ENCODE data around the gene PDK1.

The PDK1 gene

GRCh38 chr2:172612051-172612450 lies 56.2 kb downstream of the PDK1 start:
- DNase-seq (ENCODE audit: low read depth) = no peak
- no peak overlapping the region for H3K4me3 ChIP-seq (ENCODE audit: low read length)
- TF ChIP-seq, protein P1, sequence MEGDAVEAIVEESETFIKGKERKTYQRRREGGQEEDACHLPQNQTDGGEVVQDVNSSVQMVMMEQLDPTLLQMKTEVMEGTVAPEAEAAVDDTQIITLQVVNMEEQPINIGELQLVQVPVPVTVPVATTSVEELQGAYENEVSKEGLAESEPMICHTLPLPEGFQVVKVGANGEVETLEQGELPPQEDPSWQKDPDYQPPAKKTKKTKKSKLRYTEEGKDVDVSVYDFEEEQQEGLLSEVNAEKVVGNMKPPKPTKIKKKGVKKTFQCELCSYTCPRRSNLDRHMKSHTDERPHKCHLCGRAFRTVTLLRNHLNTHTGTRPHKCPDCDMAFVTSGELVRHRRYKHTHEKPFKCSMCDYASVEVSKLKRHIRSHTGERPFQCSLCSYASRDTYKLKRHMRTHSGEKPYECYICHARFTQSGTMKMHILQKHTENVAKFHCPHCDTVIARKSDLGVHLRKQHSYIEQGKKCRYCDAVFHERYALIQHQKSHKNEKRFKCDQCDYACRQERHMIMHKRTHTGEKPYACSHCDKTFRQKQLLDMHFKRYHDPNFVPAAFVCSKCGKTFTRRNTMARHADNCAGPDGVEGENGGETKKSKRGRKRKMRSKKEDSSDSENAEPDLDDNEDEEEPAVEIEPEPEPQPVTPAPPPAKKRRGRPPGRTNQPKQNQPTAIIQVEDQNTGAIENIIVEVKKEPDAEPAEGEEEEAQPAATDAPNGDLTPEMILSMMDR (IDR thresholded peaks at IDR 0.05; ENCODE audit: insufficient read depth, low read depth, low read length, missing control alignments) = no peak

- no peak overlapping the region for H3K4me3 ChIP-seq (ENCODE audit: low read length)
- TF ChIP-seq, protein P1 (IDR thresholded peaks at IDR 0.05; ENCODE audit: insufficient read depth, low read depth, low read length, missing control alignments) = no peak
- no peak for DNase-seq (ENCODE audit: low read depth)
Measured at GRCh38 chr2:172613040-172613439, 57.1 kb downstream of the PDK1 start.

- TF ChIP-seq, protein P1 (IDR thresholded peaks at IDR 0.05; ENCODE audit: insufficient read depth, low read depth, low read length, missing control alignments) = no peak
- DNase-seq (ENCODE audit: low read depth) = no peak
- H3K4me3 ChIP-seq (ENCODE audit: low read length) = no peak overlapping the region
Measured at GRCh38 chr2:172613615-172614231, 57.8 kb downstream of the PDK1 start.

- TF ChIP-seq, protein P1 (IDR thresholded peaks at IDR 0.05; ENCODE audit: insufficient read depth, low read depth, low read length, missing control alignments) = no peak
- H3K4me3 ChIP-seq (ENCODE audit: low read length) = no peak overlapping the region
- no peak for DNase-seq (ENCODE audit: low read depth)
Measured at GRCh38 chr2:172614932-172615331, 59.0 kb downstream of the PDK1 start.

DNA sequence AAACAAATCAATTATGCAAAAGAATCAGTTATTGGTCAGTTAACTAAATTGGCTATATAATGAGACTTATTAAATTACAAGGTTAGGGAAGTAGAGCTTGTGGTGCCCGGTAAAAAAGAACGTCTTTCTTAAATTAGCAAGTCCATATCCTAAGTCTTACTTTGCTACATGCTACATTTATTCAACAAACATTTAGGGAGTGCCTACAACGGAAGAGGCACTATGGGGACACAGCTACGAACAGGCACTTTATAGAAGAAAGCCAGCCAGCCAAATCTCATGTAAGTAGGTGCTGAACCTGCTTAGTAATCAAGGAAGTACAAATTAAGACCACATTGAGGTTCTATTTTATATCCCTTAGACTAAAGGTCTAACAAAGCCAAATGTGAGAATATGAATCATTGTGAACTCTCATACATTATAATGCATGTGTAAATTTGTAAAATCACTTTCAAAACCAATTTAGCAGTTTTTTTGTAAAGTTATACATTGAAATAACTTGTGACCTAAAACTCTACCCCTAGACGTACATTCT lies 59.9 kb downstream of the PDK1 start:
- TF ChIP-seq, protein P1 (IDR thresholded peaks at IDR 0.05; ENCODE audit: insufficient read depth, low read depth, low read length, missing control alignments) = no peak
- DNase-seq (ENCODE audit: low read depth) = no peak
- no peak overlapping the region for H3K4me3 ChIP-seq (ENCODE audit: low read length)

DNA sequence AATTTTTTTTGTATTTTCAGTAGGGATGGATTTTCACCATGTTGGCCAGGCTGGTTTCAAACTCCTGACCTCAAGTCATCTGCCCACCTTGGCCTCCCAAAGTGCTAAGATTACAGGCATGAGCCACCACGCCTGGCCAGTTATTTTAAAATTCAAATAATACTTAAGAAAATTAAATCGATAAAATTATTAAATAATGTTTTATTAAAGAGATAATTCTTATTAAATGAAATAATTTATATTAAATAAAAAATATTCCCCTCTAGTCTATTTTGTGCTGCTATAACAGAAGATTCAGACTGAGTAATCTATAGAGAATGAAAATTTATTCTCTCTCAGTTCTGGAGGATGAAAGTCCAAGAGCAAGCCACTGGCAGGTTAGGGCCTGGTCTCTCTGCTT lies 61.2 kb downstream of the PDK1 start:
- TF ChIP-seq, protein P1 (IDR thresholded peaks at IDR 0.05; ENCODE audit: insufficient read depth, low read depth, low read length, missing control alignments) = no peak
- DNase-seq (ENCODE audit: low read depth) = no peak
- no peak overlapping the region for H3K4me3 ChIP-seq (ENCODE audit: low read length)
